Panc1 (cell line): ENCODE measurements around the gene KNCN. TPM values are rescaled to one million over a fixed set of nuclear protein-coding genes. Genes with fewer than 3 reads are reported as not detected.

Experiments
- ATAC-seq: fragments of 200-7000 bp; cut with Tn5 transposase; 2 replicates; pipeline ENCODE4 v1.9.1; 2020; ENCODE audit warnings: mild to moderate bottlenecking, moderate library complexity
- BruUV-seq: library from RNA; stranded (reverse); fragments of 400-500 nt; replicated peaks from 2 replicates; lab custom pipeline; 2021; lab: Mats Ljungman, UMichigan
- CTCF ChIA-PET: fragments of 300-600 bp; sonication (Branson Sonifier 250); formaldehyde crosslinking; loops from one replicate; lab custom pipeline; 2022; ENCODE audit warnings: antibody characterized with exemption; lab: Charles Lee
- POLR2A ChIA-PET: fragments of 300-600 bp; sonication (Branson Sonifier 250); formaldehyde crosslinking; loops from one replicate; lab custom pipeline; 2022; ENCODE audit warnings: antibody characterized with exemption; lab: Charles Lee
- DNase-seq: peaks from one replicate; pipeline ENCODE4 v3.0.0-alpha.2; 2010; ENCODE audit warnings: low read depth, low spot score
- H3K27ac ChIP-seq: 2 replicates; pipeline ENCODE4 v1.5.1; 2011; ENCODE audit warnings: mild to moderate bottlenecking, low read length, inconsistent platforms
- H3K27me3 ChIP-seq: fragments of 200-500 bp; sonication (Bioruptor generic); 2 replicates; pipeline ENCODE4 v1.6.0; 2014; ENCODE audit warnings: low read length, inconsistent platforms; ENCODE audit not compliant: control insufficient read depth, insufficient read depth
- H3K36me3 ChIP-seq: fragments of 200-500 bp; sonication (Bioruptor generic); 2 replicates; pipeline ENCODE4 v1.5.1; 2014; ENCODE audit warnings: inconsistent platforms, mild to moderate bottlenecking, low read length, moderate library complexity; ENCODE audit not compliant: control insufficient read depth, insufficient read depth
- H3K4me1 ChIP-seq: 2 replicates; pipeline ENCODE4 v1.5.1; 2011; ENCODE audit warnings: inconsistent platforms, mild to moderate bottlenecking, low read length, moderate library complexity; ENCODE audit not compliant: control insufficient read depth, insufficient read depth
- H3K4me3 ChIP-seq, 2 experiments: 2 replicates each; pipeline ENCODE4 v1.5.1; 2011 to 2012; ENCODE audit warnings: low read depth in 2 of 2, low read length in 2 of 2, mild to moderate bottlenecking in 2 of 2, inconsistent platforms in 1 of 2, moderate library complexity in 1 of 2
- H3K9me3 ChIP-seq: fragments of 200-500 bp; sonication (Bioruptor generic); 2 replicates; pipeline ENCODE4 v1.5.1; 2014; ENCODE audit warnings: low read depth, mild to moderate bottlenecking, inconsistent platforms, low read length, moderate library complexity; ENCODE audit not compliant: control insufficient read depth, insufficient read depth
- POLR2AphosphoS5 ChIP-seq: IDR thresholded peaks from 2 replicates; pipeline ENCODE4 v1.6.1; 2012; ENCODE audit warnings: mild to moderate bottlenecking, low read depth, low read length, moderate library complexity
- REST ChIP-seq, 2 experiments: IDR thresholded peaks; 2 replicates each; pipeline ENCODE4 v1.6.1; 2011 to 2012; ENCODE audit warnings: low read depth in 2 of 2, control low read depth in 1 of 2, low read length in 1 of 2, mild to moderate bottlenecking in 1 of 2, moderate library complexity in 1 of 2; ENCODE audit not compliant: insufficient read depth in 1 of 2
- SIN3A ChIP-seq: IDR thresholded peaks from 2 replicates; pipeline ENCODE4 v1.6.1; 2012; ENCODE audit warnings: low read depth, mild to moderate bottlenecking, low read length, moderate library complexity, borderline replicate concordance; ENCODE audit not compliant: insufficient read depth
- TCF7L2 ChIP-seq: IDR thresholded peaks from 2 replicates; pipeline ENCODE4 v1.6.1; 2011; ENCODE audit warnings: mild to moderate bottlenecking, low read depth, low read length, inconsistent platforms
- in situ Hi-C: cut with HindIII; loops from 2 replicates; pipeline ENCODE4 v1.10.0; 2016; ENCODE audit warnings: low sequenced_read_pairs, low pct_unique_long_range_greater_than_20kb
- intact Hi-C: fragments of 100-400 bp; cut with micrococcal nuclease; formaldehyde crosslinking; loops from one replicate; pipeline ENCODE4 v1.10.0; 2022; ENCODE audit not compliant: unreplicated experiment
- total RNA-seq: library from RNA; stranded (reverse); gene quantifications from one replicate; pipeline ENCODE4 v1.2.1, GENCODE V29; 2021; ENCODE audit not compliant: unreplicated experiment
- TF ChIP-seq, protein P1 (sequence below): fragments of 450-650 bp; IDR thresholded peaks from 2 replicates; pipeline ENCODE4 v1.5.1; 2017; ENCODE audit warnings: mild to moderate bottlenecking

The KNCN gene
- total RNA-seq, 1 experiment from 2014 or later = not detected

- intact Hi-C loops (no loop called here), in situ Hi-C loops (no loop called here)
- DNase-seq = no peak
- ChIA-PET POLR2A (interaction anchor here (0.7 kb wide), 1 partner anchor 86 kb away, joined by 6 read pairs; no protein-coding TSS in a partner anchor), CTCF (no interaction called here)
- TF ChIP-seq, protein P1, sequence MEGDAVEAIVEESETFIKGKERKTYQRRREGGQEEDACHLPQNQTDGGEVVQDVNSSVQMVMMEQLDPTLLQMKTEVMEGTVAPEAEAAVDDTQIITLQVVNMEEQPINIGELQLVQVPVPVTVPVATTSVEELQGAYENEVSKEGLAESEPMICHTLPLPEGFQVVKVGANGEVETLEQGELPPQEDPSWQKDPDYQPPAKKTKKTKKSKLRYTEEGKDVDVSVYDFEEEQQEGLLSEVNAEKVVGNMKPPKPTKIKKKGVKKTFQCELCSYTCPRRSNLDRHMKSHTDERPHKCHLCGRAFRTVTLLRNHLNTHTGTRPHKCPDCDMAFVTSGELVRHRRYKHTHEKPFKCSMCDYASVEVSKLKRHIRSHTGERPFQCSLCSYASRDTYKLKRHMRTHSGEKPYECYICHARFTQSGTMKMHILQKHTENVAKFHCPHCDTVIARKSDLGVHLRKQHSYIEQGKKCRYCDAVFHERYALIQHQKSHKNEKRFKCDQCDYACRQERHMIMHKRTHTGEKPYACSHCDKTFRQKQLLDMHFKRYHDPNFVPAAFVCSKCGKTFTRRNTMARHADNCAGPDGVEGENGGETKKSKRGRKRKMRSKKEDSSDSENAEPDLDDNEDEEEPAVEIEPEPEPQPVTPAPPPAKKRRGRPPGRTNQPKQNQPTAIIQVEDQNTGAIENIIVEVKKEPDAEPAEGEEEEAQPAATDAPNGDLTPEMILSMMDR = no peak
- TF ChIP-seq SIN3A (no peak), REST (IDR thresholded peaks at IDR 0.05; ENCODE audit: insufficient read depth in 1 of 2, low read depth in 2 of 2, low read length in 1 of 2) (no peak), TCF7L2 (no peak), POLR2AphosphoS5 (no peak)
- Histone ChIP-seq H3K27me3 (no peaks in the 10 kb centered on the region), H3K27ac (no peak overlapping the region), H3K4me1 (no peaks in the 10 kb centered on the region), H3K9me3 (no peaks in the 10 kb centered on the region), H3K4me3 (no peak overlapping the region), H3K36me3 (no peaks in the 10 kb centered on the region)
- no TSS peak for BruUV-seq
- ATAC-seq = no peak
These were observed 42.7 kb downstream of the KNCN start for GRCh38 chr1:46508757-46509156.

- Histone ChIP-seq H3K4me3 (no peak overlapping the region), H3K27ac (no peak overlapping the region), H3K9me3 (no peaks in the 10 kb centered on the region), H3K4me1 (no peaks in the 10 kb centered on the region), H3K27me3 (peaks cover 3% of the 10 kb centered on the region; the same call in 1 of the 2 replicates), H3K36me3 (no peaks in the 10 kb centered on the region)
- BruUV-seq = no TSS peak
- TF ChIP-seq REST (IDR thresholded peaks at IDR 0.05; ENCODE audit: insufficient read depth in 1 of 2, low read depth in 2 of 2, low read length in 1 of 2) (no peak), SIN3A (no peak)
- ATAC-seq = no peak
- DNase-seq = no peak
- intact Hi-C loops = no loop called here
- in situ Hi-C loops = no loop called here
- ChIA-PET CTCF (no interaction called here), POLR2A (no interaction called here)
These were observed 44.8 kb downstream of the KNCN start for GRCh38 chr1:46506470-46507219.
